Left forelimb (tissue), 1 donor: ENCODE results near the gene CEP164.

Experiments used
- DNase-seq: peaks from one replicate; pipeline ENCODE4 v3.0.0-alpha.2; 2018; ENCODE audit warnings: low spot score

The CEP164 gene

DNA sequence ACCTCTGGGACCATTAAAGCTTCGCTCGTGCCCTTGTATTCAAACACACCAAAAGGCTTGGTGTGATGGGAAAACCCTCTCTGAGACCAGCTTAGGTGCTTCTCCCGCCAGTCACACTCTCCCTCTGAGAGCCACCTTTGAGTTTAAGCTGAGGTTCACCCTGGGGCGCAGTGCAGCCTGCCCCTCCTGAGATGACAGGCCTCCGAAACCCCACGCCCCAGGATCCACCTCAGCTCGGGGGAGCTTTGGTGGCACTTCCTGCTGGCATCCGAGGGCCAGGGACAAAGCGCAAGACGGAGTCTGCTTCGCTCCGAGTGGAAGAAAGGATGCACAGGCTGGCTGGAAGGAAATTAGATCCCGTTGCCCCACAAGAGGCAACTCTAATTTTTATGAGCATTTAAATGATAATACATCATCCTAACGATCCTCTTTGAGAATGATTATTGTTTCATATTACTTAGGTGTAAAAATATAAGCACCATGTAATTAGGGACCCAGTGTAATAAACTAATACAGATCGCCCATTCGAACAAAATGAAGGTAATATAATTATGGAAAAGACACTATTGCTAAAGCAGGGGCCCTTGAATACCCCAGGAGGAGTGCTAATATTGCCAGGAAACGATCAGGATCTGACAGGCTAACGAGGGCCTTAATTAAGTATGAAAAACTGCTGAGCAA, 134.7 kb downstream of the CEP164 start:
- DNase-seq: no peak

DNA sequence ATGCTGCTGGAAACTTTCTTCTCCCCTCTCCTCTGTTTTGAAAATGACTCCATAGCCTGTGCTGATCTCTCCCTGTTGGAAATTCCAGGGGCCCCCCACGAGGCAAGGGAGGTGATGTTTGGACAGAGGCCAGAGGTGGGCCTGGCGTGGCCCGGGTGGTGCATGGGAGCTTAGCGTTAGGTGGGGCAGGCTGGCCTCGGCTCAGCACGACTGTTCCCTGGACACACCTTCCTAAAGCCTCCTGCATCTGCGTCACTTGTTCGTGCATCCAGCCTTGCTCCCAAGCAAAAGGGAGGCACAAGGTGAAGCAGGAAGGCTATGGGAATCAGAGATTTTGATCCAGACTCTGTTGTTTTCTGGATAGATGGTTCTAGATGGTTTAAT, 135.2 kb downstream of the CEP164 start:
- DNase-seq: no peak
